DMS79 treated with DMSO at 0.1 percent for 48 hours (cell line): Measurements from ENCODE around the gene FBF1.
"Not testable (repeated sequence)": the region's sequence is repeated elsewhere in the genome, so short reads cannot be mapped to it uniquely, and the experiment has no call there.

Experiments used
- DNase-seq: peaks from one replicate; lab custom pipeline; 2025; lab: John Stamatoyannopoulos, UW

Gene FBF1

GRCh38 chr17:75876190-75876937, 64.5 kb downstream of the FBF1 start:
- DNase-seq: peak; percentile 68

- no peak for DNase-seq
Measured at GRCh38 chr17:75875940-75876189, 65.0 kb downstream of the FBF1 start.

- DNase-seq: peak; percentile 67
Measured at GRCh38 chr17:75875182-75875939, 65.5 kb downstream of the FBF1 start.

- no peak for DNase-seq
Measured at GRCh38 chr17:75874323-75875181, 66.3 kb downstream of the FBF1 start.

GRCh38 chr17:75873587-75874322, 67.1 kb downstream of the FBF1 start:
- no peak for DNase-seq

- DNase-seq: no peak
Measured at GRCh38 chr17:75872434-75873351, 68.1 kb downstream of the FBF1 start.

- not testable (repeated sequence) for DNase-seq
Measured at GRCh38 chr17:75870228-75870627, 70.6 kb downstream of the FBF1 start.

- no peak for DNase-seq
Measured at GRCh38 chr17:75869282-75870141, 71.3 kb downstream of the FBF1 start.

GRCh38 chr17:75868730-75869281, 72.0 kb downstream of the FBF1 start:
- DNase-seq: not testable (repeated sequence)

GRCh38 chr17:75865404-75866188, 75.2 kb downstream of the FBF1 start:
- not testable (repeated sequence) for DNase-seq

GRCh38 chr17:75864887-75865286, 76.0 kb downstream of the FBF1 start:
- not testable (repeated sequence) for DNase-seq

GRCh38 chr17:75864448-75864871, 76.4 kb downstream of the FBF1 start:
- peak; percentile 69 for DNase-seq

GRCh38 chr17:75861927-75862317, 78.9 kb downstream of the FBF1 start:
- no peak for DNase-seq
